SU-DHL-6 (cell line): Measurements from ENCODE around the gene ST6GALNAC4.

Experiments
- H2AFZ ChIP-seq: fragments of 200-600 bp; sonication (generic); 2 replicates; pipeline ENCODE4 v1.6.1; 2014; ENCODE audit warnings: low read depth, mild to moderate bottlenecking, moderate library complexity, mixed read lengths, antibody characterized with exemption, low read length; ENCODE audit not compliant: severe bottlenecking
- H3F3A ChIP-seq: fragments of 200-600 bp; shearing (Covaris generic); 2 replicates; pipeline ENCODE4 v1.6.0; 2016; ENCODE audit warnings: antibody characterized with exemption, mild to moderate bottlenecking; ENCODE audit not compliant: insufficient read depth
- H3K27ac ChIP-seq: fragments of 200-600 bp; sonication (generic); 2 replicates; pipeline ENCODE4 v1.5.1; 2016; ENCODE audit warnings: low read depth, mild to moderate bottlenecking, low read length, moderate library complexity, mixed read lengths
- H3K27me3 ChIP-seq: fragments of 200-600 bp; sonication (generic), shearing (Covaris generic); 2 replicates; pipeline ENCODE4 v1.6.0; 2014; ENCODE audit warnings: mild to moderate bottlenecking, low read length
- H3K36me3 ChIP-seq: fragments of 200-600 bp; sonication (generic); 2 replicates; pipeline ENCODE4 v1.6.1; 2014; ENCODE audit warnings: mild to moderate bottlenecking, low read length, mixed read lengths
- H3K4me2 ChIP-seq: fragments of 300-600, 200-600 bp; shearing (Covaris generic), sonication (generic); 2 replicates; pipeline ENCODE4 v1.6.0; 2014; ENCODE audit warnings: low read length, low read depth, mild to moderate bottlenecking; ENCODE audit not compliant: poor library complexity, severe bottlenecking
- H3K4me3 ChIP-seq: fragments of 200-600 bp; sonication (generic); 2 replicates; pipeline ENCODE4 v1.5.1; 2014; ENCODE audit warnings: antibody characterized with exemption, low read length, mild to moderate bottlenecking, mixed read lengths; ENCODE audit not compliant: insufficient read depth, poor library complexity, severe bottlenecking
- H3K79me2 ChIP-seq: fragments of 200-600 bp; sonication (generic); 2 replicates; pipeline ENCODE4 v1.6.1; 2014; ENCODE audit warnings: mild to moderate bottlenecking, low read length, moderate library complexity; ENCODE audit not compliant: insufficient read depth
- H3K9ac ChIP-seq: fragments of 200-600 bp; sonication (generic); 2 replicates; pipeline ENCODE4 v1.7.0; 2014; ENCODE audit warnings: mild to moderate bottlenecking, low read length
- H3K9me2 ChIP-seq: fragments of 200-600 bp; sonication (generic); replicated peaks from 2 replicates; pipeline ENCODE4 v1.6.1; 2014; ENCODE audit warnings: low read length; ENCODE audit not compliant: insufficient read depth
- H3K9me3 ChIP-seq: fragments of 200-600 bp; sonication (generic); 2 replicates; pipeline ENCODE4 v1.6.1; 2014; ENCODE audit warnings: low read length, mixed read lengths; ENCODE audit not compliant: insufficient read depth
- H4K20me1 ChIP-seq: fragments of 200-600 bp; sonication (generic); 2 replicates; pipeline ENCODE4 v1.6.1; 2014; ENCODE audit warnings: low read depth, mild to moderate bottlenecking, antibody characterized with exemption, low read length, moderate library complexity, mixed read lengths
- CTCF ChIP-seq: fragments of 200-600 bp; sonication (generic); IDR thresholded peaks from one replicate; pipeline ENCODE4 v1.5.1; 2017; ENCODE audit warnings: antibody characterized with exemption, mild to moderate bottlenecking, low read length, moderate library complexity; ENCODE audit not compliant: insufficient read depth, poor library complexity, severe bottlenecking
- EZH2phosphoT487 ChIP-seq: fragments of 200-600 bp; sonication (generic), shearing (Covaris generic); conservative IDR thresholded peaks from 2 replicates; pipeline ENCODE4 v1.6.1; 2018; ENCODE audit warnings: mild to moderate bottlenecking, antibody characterized with exemption, low read length, moderate library complexity, mixed read lengths

Gene ST6GALNAC4

GRCh38 chr9:127874301-127875221 lies 42.3 kb downstream of the ST6GALNAC4 start:
- H4K20me1 ChIP-seq: no peaks in the 10 kb centered on the region
- no peaks in the 10 kb centered on the region for H3K27me3 ChIP-seq
- H3K4me2 ChIP-seq: no peak overlapping the region
- H3K9me3 ChIP-seq: no peaks in the 10 kb centered on the region
- H3K4me3 ChIP-seq: no peak overlapping the region
- H3K36me3 ChIP-seq: no peaks in the 10 kb centered on the region
- no peaks in the 10 kb centered on the region for H3K9me2 ChIP-seq
- no peak overlapping the region for H3K27ac ChIP-seq
- no peaks in the 10 kb centered on the region for H3F3A ChIP-seq
- no peak overlapping the region for H2AFZ ChIP-seq
- no peak overlapping the region for H3K9ac ChIP-seq
- H3K79me2 ChIP-seq: no peaks in the 10 kb centered on the region
- no peak for TF ChIP-seq EZH2phosphoT487
- TF ChIP-seq CTCF: no peak

GRCh38 chr9:127873886-127874285 lies 43.0 kb downstream of the ST6GALNAC4 start:
- Histone ChIP-seq H4K20me1 (no peaks in the 10 kb centered on the region), H3K27ac (no peak overlapping the region), H3K4me3 (no peak overlapping the region), H3F3A (no peaks in the 10 kb centered on the region), H3K9ac (no peak overlapping the region), H3K9me2 (no peaks in the 10 kb centered on the region), H3K79me2 (no peaks in the 10 kb centered on the region), H2AFZ (no peak overlapping the region), H3K36me3 (no peaks in the 10 kb centered on the region), H3K9me3 (no peaks in the 10 kb centered on the region), H3K27me3 (no peaks in the 10 kb centered on the region), H3K4me2 (no peak overlapping the region)
- TF ChIP-seq EZH2phosphoT487: no peak
- no peak for TF ChIP-seq CTCF

GRCh38 chr9:127873223-127873691 lies 43.6 kb downstream of the ST6GALNAC4 start:
- H3K36me3 ChIP-seq: no peaks in the 10 kb centered on the region
- no peak overlapping the region for H3K27ac ChIP-seq
- H2AFZ ChIP-seq: no peak overlapping the region
- no peaks in the 10 kb centered on the region for H3K9me3 ChIP-seq
- no peak overlapping the region for H3K4me3 ChIP-seq
- H3K9me2 ChIP-seq: no peaks in the 10 kb centered on the region
- H4K20me1 ChIP-seq: no peaks in the 10 kb centered on the region
- no peaks in the 10 kb centered on the region for H3K27me3 ChIP-seq
- no peaks in the 10 kb centered on the region for H3F3A ChIP-seq
- H3K79me2 ChIP-seq: no peaks in the 10 kb centered on the region
- no peak for TF ChIP-seq CTCF
- TF ChIP-seq EZH2phosphoT487: no peak
- H3K9ac ChIP-seq: no peak overlapping the region
- H3K4me2 ChIP-seq: no peak overlapping the region
